B cell (primary cell): Measurements from ENCODE around the gene ERICH3. TPM values are rescaled to one million over a fixed set of nuclear protein-coding genes. Genes with fewer than 3 reads are reported as not detected.

Experiments
- ATAC-seq: fragments of 200-7000 bp; cut with Tn5 transposase; one replicate; pipeline ENCODE4 v1.10.0; 2021; ENCODE audit warnings: low read depth, mild to moderate bottlenecking, moderate number of reproducible peaks, moderate library complexity
- CTCF ChIA-PET: fragments of 350-600 bp; sonication (Branson Sonifier 250); formaldehyde crosslinking; loops from one replicate; lab custom pipeline; 2021; ENCODE audit warnings: antibody characterized with exemption, inconsistent platforms; lab: Charles Lee
- POLR2A ChIA-PET: fragments of 350-600 bp; sonication (Branson Sonifier 250); formaldehyde crosslinking; loops from one replicate; lab custom pipeline; 2021; ENCODE audit warnings: antibody characterized with exemption; lab: Charles Lee
- DNase-seq: peaks from one replicate; pipeline ENCODE4 v3.0.0; 2013
- H2AFZ ChIP-seq: 2 replicates; pipeline ENCODE4 v1.6.1; 2012; ENCODE audit warnings: mild to moderate bottlenecking, low read depth, low read length; ENCODE audit not compliant: insufficient read depth, poor library complexity, severe bottlenecking
- H3K27ac ChIP-seq, 2 donors: 1 replicate in 1 of 2; 2 replicates in 1 of 2; pipeline ENCODE4 v1.5.1; 2012 to 2013; ENCODE audit warnings: low read length in 2 of 2, mild to moderate bottlenecking in 2 of 2, moderate library complexity in 1 of 2
- H3K27me3 ChIP-seq, 4 experiments: fragments of 200-600 bp in 1 of 4; sonication (generic) in 1 of 4; replicated peaks in 1 of 4; 1 replicate in 2 of 4; 2 replicates in 2 of 4; pipeline versions ENCODE4 v1.6.1 to v1.7.0; 2013 to 2016; ENCODE audit warnings: low read length in 3 of 4, mild to moderate bottlenecking in 2 of 4, mixed read lengths in 1 of 4, moderate library complexity in 1 of 4; ENCODE audit not compliant: insufficient read depth in 4 of 4, control insufficient read depth in 3 of 4; ENCODE audit errors: control extremely low read depth in 1 of 4
- H3K36me3 ChIP-seq, 2 experiments: replicated peaks in 1 of 2; 1 replicate in 1 of 2; 2 replicates in 1 of 2; pipeline versions ENCODE4 v1.6.1 to v1.7.1; 2013; ENCODE audit warnings: low read length in 1 of 2; ENCODE audit not compliant: insufficient read depth in 2 of 2, control insufficient read depth in 1 of 2; ENCODE audit errors: control extremely low read depth in 1 of 2, extremely low read depth in 1 of 2
- H3K4me1 ChIP-seq, 2 donors: fragments of 200-600 bp in 1 of 2; sonication (generic) in 1 of 2; 1 replicate in 1 of 2; 2 replicates in 1 of 2; pipeline versions ENCODE4 v1.5.1 to v1.6.1; 2013 to 2017; ENCODE audit warnings: low read length in 2 of 2; ENCODE audit not compliant: control insufficient read depth in 2 of 2, insufficient read depth in 2 of 2
- H3K4me2 ChIP-seq: replicated peaks from 2 replicates; pipeline ENCODE3; 2012; ENCODE audit warnings: mild to moderate bottlenecking, low read depth, low read length; ENCODE audit not compliant: poor library complexity, severe bottlenecking
- H3K4me3 ChIP-seq, 5 experiments: fragments of 200-600 bp in 1 of 5; sonication (generic) in 1 of 5; 1 replicate in 3 of 5; 2 replicates in 2 of 5; pipeline versions ENCODE4 v1.5.1 to v1.7.0; 2011 to 2016; ENCODE audit warnings: low read length in 4 of 5, mild to moderate bottlenecking in 4 of 5, low read depth in 2 of 5, control low read depth in 1 of 5, moderate library complexity in 1 of 5; ENCODE audit not compliant: insufficient read depth in 1 of 5; ENCODE audit errors: control extremely low read depth in 1 of 5, extremely low read depth in 1 of 5
- H3K79me2 ChIP-seq: fragments of 200-600 bp; sonication (generic); one replicate; pipeline ENCODE4 v1.6.0; 2016; ENCODE audit warnings: low read length; ENCODE audit not compliant: control insufficient read depth, insufficient read depth
- H3K9ac ChIP-seq: fragments of 200-600 bp; sonication (generic); 2 replicates; pipeline ENCODE4 v1.6.1; 2017; ENCODE audit warnings: mild to moderate bottlenecking, low read length, moderate library complexity
- H3K9me3 ChIP-seq, 3 donors: one replicate each; pipeline versions ENCODE4 v1.6.1 to v1.7.1; 2013; ENCODE audit warnings: low read length in 2 of 3; ENCODE audit not compliant: control insufficient read depth in 2 of 3, insufficient read depth in 1 of 3; ENCODE audit errors: control extremely low read depth in 1 of 3
- H4K20me1 ChIP-seq: 2 replicates; pipeline ENCODE4 v1.6.0; 2012; ENCODE audit warnings: mild to moderate bottlenecking, low read length; ENCODE audit not compliant: insufficient read depth, control insufficient read depth, poor library complexity, severe bottlenecking
- H3K27ac Mint-ChIP-seq: one replicate; pipeline ENCODE4 v1.8.0; 2021; ENCODE audit warnings: mixed read lengths
- H3K27me3 Mint-ChIP-seq: one replicate; pipeline ENCODE4 v1.8.0; 2021; ENCODE audit warnings: mixed read lengths
- H3K4me1 Mint-ChIP-seq: one replicate; pipeline ENCODE4 v1.8.0; 2021; ENCODE audit warnings: mixed read lengths
- H3K4me3 Mint-ChIP-seq: one replicate; pipeline ENCODE4 v1.8.0; 2021; ENCODE audit warnings: mixed read lengths
- H3K9me3 Mint-ChIP-seq: one replicate; pipeline ENCODE4 v1.8.0; 2022; ENCODE audit warnings: mixed read lengths; ENCODE audit not compliant: insufficient read depth
- EZH2 ChIP-seq: IDR thresholded peaks from 2 replicates; pipeline ENCODE4 v1.6.1; 2012; ENCODE audit warnings: borderline replicate concordance, low read depth, mild to moderate bottlenecking, moderate library complexity, low read length; ENCODE audit not compliant: insufficient read depth, poor library complexity, severe bottlenecking
- WGBS: methylation state at CpG from one replicate; pipeline ENCODE4 v1.1.5; 2013; ENCODE audit warnings: missing lambda C conversion rate; ENCODE audit not compliant: insufficient coverage; 5-methylcytosine and 5-hydroxymethylcytosine counted together
- intact Hi-C: fragments of 100-400 bp; cut with micrococcal nuclease; formaldehyde crosslinking; loops from one replicate; pipeline ENCODE4 v1.10.0; 2022
- polyA plus RNA-seq: library from polyadenylated mRNA; depleted of rRNA; stranded (reverse); fragments of >200 nt; gene quantifications from 2 replicates; pipeline ENCODE4 v1.2.3, GENCODE V29; 2012
- total RNA-seq, 2 donors: library from RNA; stranded (reverse); fragments of 120-200 nt in 1 of 2; gene quantifications; 1 replicate in 1 of 2; 2 replicates in 1 of 2; pipeline versions ENCODE4 v1.2.3 to v1.2.4, GENCODE V29; 2013 to 2022
- TF ChIP-seq, protein P1 (sequence below): fragments of 200-600 bp; IDR thresholded peaks from one replicate; pipeline ENCODE4 v1.8.0; 2022; ENCODE audit warnings: antibody characterized with exemption, mild to moderate bottlenecking

Gene ERICH3
- total and polyA plus RNA-seq, 2 donors (not counting 1 experiment from before 2014, with no cell fraction given): 0.03 to 0.27 TPM

DNA sequence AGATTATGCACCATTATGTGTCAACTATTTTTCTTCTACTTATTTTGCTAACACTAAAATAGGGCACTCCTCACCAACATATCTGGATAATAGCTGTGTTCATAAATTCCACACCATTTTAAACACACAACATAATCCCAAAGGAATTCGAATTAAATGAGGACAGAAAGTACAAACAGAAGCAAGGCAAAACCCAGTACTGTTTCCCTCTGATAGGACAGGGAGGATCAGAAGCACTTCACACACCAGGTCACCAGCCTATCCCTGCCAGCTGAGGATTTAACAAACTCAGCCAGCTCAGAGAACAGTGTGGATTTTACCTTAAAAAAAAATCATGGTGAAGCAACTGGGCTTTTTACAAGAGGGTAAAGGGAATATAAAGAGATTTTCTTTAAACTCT, 39.3 kb upstream of the ERICH3 start:
- Mint-ChIP-seq H3K4me1 (no peaks in the 10 kb centered on the region), H3K4me3 (no peak overlapping the region), H3K27me3 (no peaks in the 10 kb centered on the region), H3K27ac (no peak overlapping the region), H3K9me3 (no peaks in the 10 kb centered on the region)
- peaks cover 10 to 25% of the 10 kb centered on the region in 2 experiments for H3K36me3 ChIP-seq
- H2AFZ ChIP-seq: no peak overlapping the region
- intact Hi-C loops: no loop called here
- H3K79me2 ChIP-seq: no peaks in the 10 kb centered on the region
- ChIA-PET CTCF (interaction anchor here (1.1 to 1.8 kb wide), 2 partner anchors 21 to 22 kb away, joined by 3 to 4 read pairs; no protein-coding TSS in a partner anchor), POLR2A (no interaction called here)
- no peaks in the 10 kb centered on the region for H3K27me3 ChIP-seq
- H3K4me2 ChIP-seq: no peak overlapping the region
- no peaks in the 10 kb centered on the region for H3K9me3 ChIP-seq
- H3K27ac ChIP-seq: no peak overlapping the region
- H3K4me3 ChIP-seq: no peak overlapping the region
- no peaks in the 10 kb centered on the region for H3K4me1 ChIP-seq
- H3K9ac ChIP-seq: no peak overlapping the region
- DNase-seq (no peak), ATAC-seq (no peak)
- no CpG with 5 or more reads among the region's 1 CpG for WGBS
- TF ChIP-seq, protein P1, sequence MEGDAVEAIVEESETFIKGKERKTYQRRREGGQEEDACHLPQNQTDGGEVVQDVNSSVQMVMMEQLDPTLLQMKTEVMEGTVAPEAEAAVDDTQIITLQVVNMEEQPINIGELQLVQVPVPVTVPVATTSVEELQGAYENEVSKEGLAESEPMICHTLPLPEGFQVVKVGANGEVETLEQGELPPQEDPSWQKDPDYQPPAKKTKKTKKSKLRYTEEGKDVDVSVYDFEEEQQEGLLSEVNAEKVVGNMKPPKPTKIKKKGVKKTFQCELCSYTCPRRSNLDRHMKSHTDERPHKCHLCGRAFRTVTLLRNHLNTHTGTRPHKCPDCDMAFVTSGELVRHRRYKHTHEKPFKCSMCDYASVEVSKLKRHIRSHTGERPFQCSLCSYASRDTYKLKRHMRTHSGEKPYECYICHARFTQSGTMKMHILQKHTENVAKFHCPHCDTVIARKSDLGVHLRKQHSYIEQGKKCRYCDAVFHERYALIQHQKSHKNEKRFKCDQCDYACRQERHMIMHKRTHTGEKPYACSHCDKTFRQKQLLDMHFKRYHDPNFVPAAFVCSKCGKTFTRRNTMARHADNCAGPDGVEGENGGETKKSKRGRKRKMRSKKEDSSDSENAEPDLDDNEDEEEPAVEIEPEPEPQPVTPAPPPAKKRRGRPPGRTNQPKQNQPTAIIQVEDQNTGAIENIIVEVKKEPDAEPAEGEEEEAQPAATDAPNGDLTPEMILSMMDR: no peak
- no peak for TF ChIP-seq EZH2
- no peaks in the 10 kb centered on the region for H4K20me1 ChIP-seq

DNA sequence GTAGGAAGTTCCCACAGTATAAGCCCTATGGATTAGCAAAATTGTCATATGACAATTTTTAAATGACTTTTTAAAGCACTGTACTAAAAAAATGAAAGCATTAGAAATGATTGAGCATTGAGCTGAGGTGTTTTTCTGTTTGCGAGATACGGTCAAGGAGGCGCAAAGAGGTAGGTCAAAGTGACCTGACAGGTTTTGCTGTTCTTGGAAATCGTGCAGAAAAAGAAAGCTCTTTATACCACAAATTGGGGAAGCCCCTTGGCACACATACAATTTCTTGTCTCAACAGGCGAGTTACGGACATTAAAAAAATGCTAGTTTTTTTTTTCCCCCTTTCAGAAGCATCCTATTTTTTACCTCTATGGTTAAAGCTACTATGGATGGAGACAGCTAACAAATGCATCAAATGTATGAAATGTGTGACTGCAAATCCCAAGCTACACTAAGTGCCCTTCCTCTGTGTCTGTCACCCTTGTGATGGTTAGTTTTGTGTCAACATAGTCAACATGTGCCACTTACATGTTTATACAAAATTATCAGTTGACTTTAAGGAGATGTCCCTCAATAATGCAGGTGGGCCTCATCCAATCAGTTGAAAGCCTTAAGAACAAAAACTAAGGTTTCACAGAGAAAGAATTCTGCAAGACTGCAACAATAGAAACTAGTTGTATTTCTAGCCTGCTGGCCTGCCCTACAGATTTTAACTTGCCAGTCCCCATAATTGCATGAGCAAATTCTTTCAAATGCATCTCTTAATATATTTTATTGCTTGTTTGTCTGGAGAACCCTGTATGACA, 30.0 kb upstream of the ERICH3 start:
- Mint-ChIP-seq H3K4me1 (no peaks in the 10 kb centered on the region), H3K9me3 (no peaks in the 10 kb centered on the region), H3K4me3 (no peak overlapping the region), H3K27ac (no peak overlapping the region), H3K27me3 (no peaks in the 10 kb centered on the region)
- Histone ChIP-seq H3K36me3 (peaks cover 6 to 9% of the 10 kb centered on the region in 2 experiments), H3K4me2 (no peak overlapping the region), H3K4me3 (no peak overlapping the region), H4K20me1 (no peaks in the 10 kb centered on the region), H3K27ac (no peak overlapping the region), H3K27me3 (no peaks in the 10 kb centered on the region), H3K9me3 (no peaks in the 10 kb centered on the region), H3K9ac (no peak overlapping the region), H2AFZ (no peak overlapping the region), H3K79me2 (no peaks in the 10 kb centered on the region), H3K4me1 (no peaks in the 10 kb centered on the region)
- CTCF ChIA-PET: no interaction called here
- WGBS: 60% methylated on average over 4 of the region's 6 CpGs
- intact Hi-C loops: no loop called here
- POLR2A ChIA-PET: no interaction called here
- DNase-seq: no peak
- TF ChIP-seq EZH2: no peak
- TF ChIP-seq, protein P1: no peak
- ATAC-seq: no peak
